SK-N-SH (cell line): ENCODE results near the gene KIAA1586. TPM values are rescaled to one million over a fixed set of nuclear protein-coding genes. Genes with fewer than 3 reads are reported as not detected.
"Not testable (repeated sequence)": the region's sequence is repeated elsewhere in the genome, so short reads cannot be mapped to it uniquely, and the experiment has no call there.

ENCODE experiments used
- CTCF ChIA-PET: fragments of 300-600, 350-600 bp; formaldehyde crosslinking; extraction: SDS; loops from one replicate; lab custom pipeline; 2021; lab: Yijun Ruan, JAX
- POLR2A ChIA-PET: fragments of 350-600 bp; sonication (Branson Sonifier 250); formaldehyde crosslinking; extraction: SDS; loops from one replicate; lab custom pipeline; 2020; ENCODE audit warnings: antibody characterized with exemption, inconsistent platforms; lab: Yijun Ruan, JAX
- DNase-seq: peaks from one replicate; pipeline ENCODE4 v3.0.0; 2012
- H2AFZ ChIP-seq: fragments of 200-600 bp; sonication (generic); 2 replicates; pipeline ENCODE4 v1.8.1; 2016; ENCODE audit warnings: antibody characterized with exemption, mild to moderate bottlenecking, low read depth
- H3F3A ChIP-seq: fragments of 200-600 bp; sonication (generic); replicated peaks from 2 replicates; pipeline ENCODE3; 2016; ENCODE audit warnings: antibody characterized with exemption, mild to moderate bottlenecking; ENCODE audit not compliant: insufficient read depth
- H3K27ac ChIP-seq, 2 experiments: fragments of 200-500 bp in 1 of 2; fragments of 200-600 bp in 1 of 2; sonication (Bioruptor generic) in 1 of 2; sonication (generic), shearing (Covaris generic) in 1 of 2; 2 replicates each; pipeline versions ENCODE4 v1.5.1 to v1.6.1; 2014 to 2016; ENCODE audit warnings: low read depth in 2 of 2, inconsistent platforms in 1 of 2, low read length in 1 of 2, mild to moderate bottlenecking in 1 of 2, mixed read lengths in 1 of 2
- H3K27me3 ChIP-seq: fragments of 200-600 bp; sonication (generic), shearing (Covaris generic); 2 replicates; pipeline ENCODE4 v1.6.1; 2016; ENCODE audit warnings: mixed run types; ENCODE audit not compliant: insufficient read depth
- H3K36me3 ChIP-seq, 2 experiments: fragments of 200-500 bp in 1 of 2; fragments of 200-600 bp in 1 of 2; sonication (Bioruptor generic) in 1 of 2; sonication (generic) in 1 of 2; replicated peaks in 1 of 2; 2 replicates each; pipeline versions ENCODE3 to v1.5.1; 2014 to 2016; ENCODE audit warnings: low read length in 1 of 2, mild to moderate bottlenecking in 1 of 2; ENCODE audit not compliant: insufficient read depth in 2 of 2, control insufficient read depth in 1 of 2
- H3K4me1 ChIP-seq, 2 experiments: fragments of 200-500 bp in 1 of 2; fragments of 200-600 bp in 1 of 2; sonication (Bioruptor generic) in 1 of 2; sonication (generic), shearing (Covaris generic) in 1 of 2; 2 replicates each; pipeline versions ENCODE4 v1.5.1 to v1.6.1; 2014 to 2016; ENCODE audit warnings: low read depth in 1 of 2, low read length in 1 of 2, mixed run types in 1 of 2; ENCODE audit not compliant: insufficient read depth in 2 of 2, control insufficient read depth in 1 of 2
- H3K4me2 ChIP-seq: fragments of 200-600 bp; sonication (generic), shearing (Covaris generic); 2 replicates; pipeline ENCODE4 v1.6.1; 2017; ENCODE audit warnings: mixed run types
- H3K4me3 ChIP-seq, 2 experiments: fragments of 200-500 bp in 1 of 2; fragments of 200-600 bp in 1 of 2; sonication (Bioruptor generic) in 1 of 2; sonication (generic), shearing (Covaris generic) in 1 of 2; 2 replicates each; pipeline versions ENCODE4 v1.5.1 to v1.8.1; 2014 to 2016; ENCODE audit warnings: low read depth in 2 of 2, inconsistent platforms in 1 of 2, low read length in 1 of 2, mild to moderate bottlenecking in 1 of 2, mixed read lengths in 1 of 2, moderate library complexity in 1 of 2
- H3K79me2 ChIP-seq: fragments of 200-600 bp; sonication (generic); 2 replicates; pipeline ENCODE4 v1.8.1; 2017; ENCODE audit warnings: mild to moderate bottlenecking; ENCODE audit not compliant: insufficient read depth
- H3K9ac ChIP-seq: fragments of 200-600 bp; sonication (generic); 2 replicates; pipeline ENCODE4 v1.6.1; 2017; ENCODE audit warnings: mixed run types
- H3K9me2 ChIP-seq: fragments of 200-600 bp; sonication (generic); 2 replicates; pipeline ENCODE4 v1.6.1; 2017; ENCODE audit warnings: mixed run types
- H3K9me3 ChIP-seq: fragments of 200-600 bp; sonication (generic); 2 replicates; pipeline ENCODE4 v1.6.1; 2017; ENCODE audit warnings: mixed run types, mild to moderate bottlenecking, moderate library complexity
- H4K20me1 ChIP-seq: fragments of 200-600 bp; sonication (generic); 2 replicates; pipeline ENCODE4 v1.6.1; 2017; ENCODE audit warnings: mild to moderate bottlenecking, mixed run types; ENCODE audit not compliant: insufficient read depth
- EP300 ChIP-seq, 2 experiments: IDR thresholded peaks; 2 replicates each; pipeline versions ENCODE4 v1.4.0 to v1.6.1; 2012; ENCODE audit warnings: borderline replicate concordance in 1 of 2, low read depth in 1 of 2, low read length in 1 of 2
- EZH2phosphoT487 ChIP-seq: fragments of 200-600 bp; sonication (generic); IDR thresholded peaks from 2 replicates; pipeline ENCODE4 v1.6.1; 2017; ENCODE audit warnings: low read depth, mixed run types, mild to moderate bottlenecking, antibody characterized with exemption, moderate library complexity, borderline replicate concordance
- FOSL2 ChIP-seq: IDR thresholded peaks from 2 replicates; pipeline ENCODE4 v1.4.0; 2012; ENCODE audit warnings: low read depth, mild to moderate bottlenecking, moderate library complexity, borderline replicate concordance
- FOXM1 ChIP-seq: IDR thresholded peaks from 2 replicates; pipeline ENCODE4 v1.4.0; 2012; ENCODE audit warnings: low read depth, mild to moderate bottlenecking
- GABPA ChIP-seq: IDR thresholded peaks from 2 replicates; pipeline ENCODE4 v1.4.0; 2012; ENCODE audit warnings: low read depth, mild to moderate bottlenecking
- GATA2 ChIP-seq: sonication (generic); formaldehyde crosslinking; IDR thresholded peaks from 2 replicates; pipeline ENCODE4 v1.5.0; 2020; ENCODE audit warnings: mild to moderate bottlenecking, missing genetic modification reagents
- IRF3 ChIP-seq: fragments of 150-350 bp; IDR thresholded peaks from 2 replicates; pipeline ENCODE4 v1.6.1; 2016; ENCODE audit warnings: mild to moderate bottlenecking, low read depth, low read length
- NRF1 ChIP-seq: IDR thresholded peaks from 2 replicates; pipeline ENCODE4 v1.6.1; 2012; ENCODE audit warnings: low read depth, mild to moderate bottlenecking, low read length
- RAD21 ChIP-seq: IDR thresholded peaks from 2 replicates; pipeline ENCODE4 v1.6.1; 2012; ENCODE audit warnings: mild to moderate bottlenecking, low read length
- RCOR1 ChIP-seq: fragments of 150-350 bp; IDR thresholded peaks from 2 replicates; pipeline ENCODE4 v1.6.1; 2017; ENCODE audit warnings: antibody characterized with exemption, low read length
- RFX5 ChIP-seq: IDR thresholded peaks from 2 replicates; pipeline ENCODE4 v1.6.1; 2012; ENCODE audit warnings: mild to moderate bottlenecking, improper control_type of control experiment, low read length
- TAF1 ChIP-seq: IDR thresholded peaks from 2 replicates; pipeline ENCODE4 v1.6.1; 2012; ENCODE audit warnings: low read depth, mild to moderate bottlenecking, low read length, moderate library complexity, borderline replicate concordance
- TCF12 ChIP-seq: IDR thresholded peaks from 2 replicates; pipeline ENCODE4 v1.4.0; 2012
- TEAD4 ChIP-seq: IDR thresholded peaks from 2 replicates; pipeline ENCODE4 v1.4.0; 2012; ENCODE audit warnings: mild to moderate bottlenecking, borderline replicate concordance; ENCODE audit not compliant: insufficient read depth
- USF1 ChIP-seq: IDR thresholded peaks from 2 replicates; pipeline ENCODE4 v1.4.0; 2012; ENCODE audit warnings: low read depth, borderline replicate concordance
- YY1 ChIP-seq: IDR thresholded peaks from 2 replicates; pipeline ENCODE4 v1.4.0; 2012; ENCODE audit warnings: low read depth, mild to moderate bottlenecking
- WGBS: methylation state at CpG from one replicate; pipeline ENCODE4 v1.1.6; 2017; ENCODE audit warnings: low lambda C conversion rate; 5-methylcytosine and 5-hydroxymethylcytosine counted together
- polyA plus RNA-seq, 3 experiments: library from polyadenylated mRNA; depleted of rRNA; stranded (reverse); fragments of >200 nt; gene quantifications; 2 replicates each; pipeline ENCODE4 v1.2.3, GENCODE V29; 2012
- TF ChIP-seq, protein P1 (sequence below): fragments of 150-350 bp; IDR thresholded peaks from 2 replicates; pipeline ENCODE4 v1.6.1; 2017; ENCODE audit warnings: antibody characterized with exemption, low read length, low read depth, borderline replicate concordance

KIAA1586 gene
- polyA plus RNA-seq, 1 of the 3 experiments (the other 2 are of a cell fraction) = 3.2 TPM

DNA sequence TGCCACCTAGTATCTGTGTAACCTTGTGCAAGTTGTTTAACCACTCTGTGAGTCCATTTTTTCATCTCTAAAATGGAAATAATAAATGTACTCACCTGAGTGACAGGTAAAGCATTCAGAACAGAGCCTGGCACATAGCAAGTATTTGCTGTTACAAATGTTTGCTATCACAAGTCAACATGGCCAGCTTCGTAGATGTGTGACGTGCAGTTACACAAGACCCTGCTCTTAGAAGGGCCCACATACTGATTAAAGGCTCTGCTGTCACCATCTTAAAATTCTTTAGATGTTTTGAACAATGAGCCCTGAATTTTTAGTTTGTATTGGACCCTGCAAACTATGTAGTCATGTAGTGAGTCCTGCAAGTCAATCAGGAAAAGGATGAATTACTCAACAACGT lies 40.4 kb upstream of the KIAA1586 start:
- ChIA-PET POLR2A (no interaction called here), CTCF (interaction anchor here (0.8 to 1.3 kb wide), 2 partner anchors 15 to 102 kb away, joined by 4 read pairs; no protein-coding TSS in a partner anchor)
- H3F3A ChIP-seq = peaks cover 2% of the 10 kb centered on the region
- no peaks in the 10 kb centered on the region for H4K20me1 ChIP-seq
- WGBS = 64% methylated on average over 3 of the region's 3 CpGs
- no peaks in the 10 kb centered on the region for H3K36me3 ChIP-seq
- TF ChIP-seq GATA2 (CRISPR knock-in tag) = no peak
- no peak for TF ChIP-seq USF1
- TF ChIP-seq, protein P1, sequence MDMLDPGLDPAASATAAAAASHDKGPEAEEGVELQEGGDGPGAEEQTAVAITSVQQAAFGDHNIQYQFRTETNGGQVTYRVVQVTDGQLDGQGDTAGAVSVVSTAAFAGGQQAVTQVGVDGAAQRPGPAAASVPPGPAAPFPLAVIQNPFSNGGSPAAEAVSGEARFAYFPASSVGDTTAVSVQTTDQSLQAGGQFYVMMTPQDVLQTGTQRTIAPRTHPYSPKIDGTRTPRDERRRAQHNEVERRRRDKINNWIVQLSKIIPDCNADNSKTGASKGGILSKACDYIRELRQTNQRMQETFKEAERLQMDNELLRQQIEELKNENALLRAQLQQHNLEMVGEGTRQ = no peak
- TF ChIP-seq TAF1 = no peak
- TF ChIP-seq NRF1 = no peak
- TF ChIP-seq RFX5 = no peak
- TF ChIP-seq FOXM1 = no peak
- TF ChIP-seq IRF3 = no peak
- no peak for TF ChIP-seq EZH2phosphoT487
- TF ChIP-seq GABPA = no peak
- TF ChIP-seq RCOR1 = no peak
- TF ChIP-seq TEAD4 = no peak
- TF ChIP-seq TCF12 = no peak
- TF ChIP-seq YY1 = no peak
- no peak for TF ChIP-seq EP300 (IDR thresholded peaks at IDR 0.05; ENCODE audit: borderline replicate concordance in 1 of 2, low read depth in 1 of 2, low read length in 1 of 2)
- no peak for TF ChIP-seq FOSL2
- TF ChIP-seq RAD21 = no peak
- H3K9me3 ChIP-seq = no peaks in the 10 kb centered on the region
- no peaks in the 10 kb centered on the region for H3K27me3 ChIP-seq
- no peaks in the 10 kb centered on the region for H3K9me2 ChIP-seq
- no peak overlapping the region for H3K27ac ChIP-seq
- H3K4me2 ChIP-seq = no peak overlapping the region
- no peak overlapping the region for H3K4me3 ChIP-seq
- no peaks in the 10 kb centered on the region for H3K79me2 ChIP-seq
- no peaks in the 10 kb centered on the region for H3K4me1 ChIP-seq
- DNase-seq = no peak
- H2AFZ ChIP-seq = no peak overlapping the region
- no peak overlapping the region for H3K9ac ChIP-seq

DNA sequence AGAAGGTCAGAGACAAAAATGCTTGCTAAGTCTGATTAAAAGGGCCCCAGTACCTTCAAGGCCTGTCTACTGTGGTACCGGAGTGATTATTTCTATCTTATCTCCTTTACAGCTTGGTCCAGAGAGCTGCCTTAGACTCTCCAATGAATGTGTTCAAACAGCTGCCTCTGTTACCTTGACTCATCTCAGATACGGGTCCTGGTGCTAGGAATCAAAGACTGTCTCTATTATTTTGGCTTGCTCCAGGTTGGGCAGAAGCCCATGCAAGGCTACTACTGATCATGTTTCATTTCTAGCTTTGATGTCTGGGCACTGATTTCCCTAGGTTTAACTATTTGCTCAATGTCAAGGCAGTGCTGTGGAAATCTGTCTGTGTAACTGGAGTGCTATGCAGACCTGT lies 38.4 kb upstream of the KIAA1586 start:
- H3K4me2 ChIP-seq, H4K20me1 ChIP-seq, H3K36me3 ChIP-seq, POLR2A ChIA-PET, H3K9me3 ChIP-seq, DNase-seq, H2AFZ ChIP-seq, H3K9ac ChIP-seq, H3F3A ChIP-seq, H3K4me1 ChIP-seq, H3K79me2 ChIP-seq, H3K9me2 ChIP-seq, H3K4me3 ChIP-seq, H3K27me3 ChIP-seq, H3K27ac ChIP-seq, CTCF ChIA-PET: not testable (repeated sequence)
- 94% methylated on average over 2 of the region's 2 CpGs for WGBS
